ENCODE measurements around the gene MYO18B.

Gene MYO18B

DNA sequence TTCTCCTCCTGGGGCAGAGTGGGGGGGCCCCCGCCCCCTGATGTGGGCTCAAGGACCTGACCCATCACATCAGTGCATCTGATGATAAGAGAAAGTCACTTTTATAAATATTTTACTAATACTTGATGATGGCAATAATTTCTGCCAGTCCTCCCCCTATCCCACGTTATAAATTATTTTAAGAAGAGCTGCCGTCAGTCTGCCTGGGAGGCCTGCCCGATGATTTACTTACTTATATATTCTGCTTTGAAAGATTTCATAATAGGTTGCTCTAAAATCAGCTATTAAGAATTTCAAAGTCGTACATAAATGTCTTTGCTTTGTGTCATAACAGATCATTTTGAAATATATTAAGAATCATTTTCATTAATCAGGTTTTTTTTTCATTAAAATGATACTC lies 58.8 kb downstream of the MYO18B start:
- Histone ChIP-seq H3K27me3 (ENCODE audit: control insufficient read depth in 1 of 2, insufficient read depth in 2 of 2, low read length in 2 of 2) (peaks cover 0 to 11% of the 10 kb centered on the region in 2 donors), H3K4me3 (ENCODE audit: low read length in 2 of 2) (no peak overlapping the region), H3K4me1 (ENCODE audit: control insufficient read depth, insufficient read depth, low read length) (no peaks in the 10 kb centered on the region), H3K9me3 (ENCODE audit: control insufficient read depth in 2 of 2, low read length in 2 of 2) (no peaks in the 10 kb centered on the region), H3K27ac (ENCODE audit: low read length) (no peak overlapping the region), H3K9ac (ENCODE audit: low read length in 2 of 2) (no peak overlapping the region), H3K36me3 (ENCODE audit: control insufficient read depth in 2 of 2, insufficient read depth in 2 of 2, low read length in 2 of 2) (no peaks in the 10 kb centered on the region)

DNA sequence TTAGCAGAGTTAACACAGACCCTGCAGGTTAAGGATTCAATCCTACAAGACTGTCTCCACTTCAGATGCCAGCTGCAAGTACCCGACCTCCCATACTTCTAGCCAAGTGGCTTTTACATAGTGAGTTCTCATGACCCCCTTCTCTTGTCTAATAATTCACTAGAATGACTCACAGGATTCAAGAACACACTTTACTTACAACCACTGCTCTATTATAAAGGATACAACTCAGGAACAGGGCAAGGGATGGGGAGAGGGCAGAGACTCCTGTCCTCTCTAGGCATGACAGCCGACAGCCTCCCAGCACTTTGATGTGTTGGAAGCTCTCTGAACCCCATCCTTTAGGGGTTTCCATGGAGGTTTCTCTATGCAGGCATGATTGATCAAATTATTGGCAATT lies 60.0 kb downstream of the MYO18B start:
- Histone ChIP-seq H3K9ac (ENCODE audit: low read length in 2 of 2) (no peak overlapping the region), H3K4me1 (ENCODE audit: control insufficient read depth, insufficient read depth, low read length) (no peaks in the 10 kb centered on the region), H3K36me3 (ENCODE audit: control insufficient read depth in 2 of 2, insufficient read depth in 2 of 2, low read length in 2 of 2) (no peaks in the 10 kb centered on the region), H3K9me3 (ENCODE audit: control insufficient read depth in 2 of 2, low read length in 2 of 2) (peaks cover 0 to 2% of the 10 kb centered on the region in 2 donors), H3K27me3 (ENCODE audit: control insufficient read depth in 1 of 2, insufficient read depth in 2 of 2, low read length in 2 of 2) (peaks cover 0 to 11% of the 10 kb centered on the region in 2 donors), H3K4me3 (ENCODE audit: low read length in 2 of 2) (no peak overlapping the region), H3K27ac (ENCODE audit: low read length) (no peak overlapping the region)

DNA sequence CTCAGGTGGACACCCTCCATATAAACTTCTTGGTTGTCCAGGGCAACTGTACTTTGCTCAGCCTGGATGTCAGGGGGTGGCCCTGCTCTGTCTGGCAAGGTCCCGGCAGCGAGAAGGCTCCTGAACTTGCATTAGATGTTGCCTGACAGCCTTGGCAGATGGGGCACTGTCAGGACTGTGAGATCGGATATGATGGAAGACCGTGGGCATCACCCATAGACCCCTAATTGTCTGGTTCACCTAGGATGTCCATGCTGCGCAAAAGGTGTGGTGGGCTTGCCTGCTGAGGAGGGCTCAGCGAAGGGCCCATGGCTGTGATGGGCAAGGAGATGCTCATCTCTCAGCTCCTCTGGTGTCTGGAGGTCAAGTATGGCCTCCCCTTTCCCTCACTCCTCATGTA lies 62.7 kb downstream of the MYO18B start:
- Histone ChIP-seq H3K27me3 (ENCODE audit: control insufficient read depth in 1 of 2, insufficient read depth in 2 of 2, low read length in 2 of 2) (peaks cover 0 to 2% of the 10 kb centered on the region in 2 donors), H3K9ac (ENCODE audit: low read length in 2 of 2) (no peak overlapping the region), H3K4me1 (ENCODE audit: control insufficient read depth, insufficient read depth, low read length) (no peaks in the 10 kb centered on the region), H3K27ac (ENCODE audit: low read length) (no peak overlapping the region), H3K4me3 (ENCODE audit: low read length in 2 of 2) (no peak overlapping the region), H3K36me3 (ENCODE audit: control insufficient read depth in 2 of 2, insufficient read depth in 2 of 2, low read length in 2 of 2) (no peaks in the 10 kb centered on the region), H3K9me3 (ENCODE audit: control insufficient read depth in 2 of 2, low read length in 2 of 2) (peaks cover 0 to 8% of the 10 kb centered on the region in 2 donors)

DNA sequence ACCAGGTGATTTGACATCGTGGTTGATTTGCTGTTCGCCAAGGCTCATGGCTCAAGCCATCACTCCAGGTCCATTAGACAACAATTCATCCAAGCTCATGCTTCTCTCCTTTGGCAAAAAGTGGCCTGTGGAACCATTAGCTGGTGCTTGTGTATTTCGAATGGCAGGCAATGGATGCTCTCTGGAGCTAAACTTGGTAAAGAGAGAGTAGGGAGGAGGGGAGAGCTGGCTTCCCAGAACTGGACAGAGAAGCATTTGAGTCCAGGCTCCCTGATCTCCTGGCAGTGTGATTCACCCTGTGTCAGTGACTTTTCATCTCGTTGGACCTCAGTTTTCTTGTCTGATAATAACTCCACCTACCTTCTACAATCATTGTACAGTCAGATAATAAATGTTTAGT lies 64.6 kb downstream of the MYO18B start:
- Histone ChIP-seq H3K27me3 (ENCODE audit: control insufficient read depth in 1 of 2, insufficient read depth in 2 of 2, low read length in 2 of 2) (peaks cover 0 to 2% of the 10 kb centered on the region in 2 donors), H3K4me1 (ENCODE audit: control insufficient read depth, insufficient read depth, low read length) (no peaks in the 10 kb centered on the region), H3K36me3 (ENCODE audit: control insufficient read depth in 2 of 2, insufficient read depth in 2 of 2, low read length in 2 of 2) (no peaks in the 10 kb centered on the region), H3K9me3 (ENCODE audit: control insufficient read depth in 2 of 2, low read length in 2 of 2) (peaks cover 0 to 8% of the 10 kb centered on the region in 2 donors), H3K27ac (ENCODE audit: low read length) (no peak overlapping the region), H3K9ac (ENCODE audit: low read length in 2 of 2) (no peak overlapping the region), H3K4me3 (ENCODE audit: low read length in 2 of 2) (no peak overlapping the region)

DNA sequence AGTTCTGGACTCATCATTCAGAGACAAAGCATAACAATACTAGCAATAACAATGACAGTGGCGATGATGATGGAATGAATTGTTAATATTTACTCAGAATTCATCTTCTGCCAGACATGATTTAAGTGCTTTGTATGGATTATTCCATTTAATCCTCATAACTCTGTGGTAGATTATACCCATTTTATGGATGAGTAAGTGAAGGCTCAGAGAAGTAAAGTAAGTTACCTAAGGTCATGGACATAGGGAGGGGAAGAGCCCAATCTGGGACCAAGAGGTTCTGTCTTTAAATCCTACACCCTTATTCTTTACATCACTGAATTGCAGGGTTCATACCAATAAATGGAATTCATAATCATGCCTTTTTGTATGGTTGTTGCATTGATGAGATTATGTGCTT lies 72.7 kb downstream of the MYO18B start:
- no peaks in the 10 kb centered on the region for H3K4me1 ChIP-seq (ENCODE audit: control insufficient read depth, insufficient read depth, low read length)
- peaks cover 0 to 12% of the 10 kb centered on the region in 2 donors for H3K27me3 ChIP-seq (ENCODE audit: control insufficient read depth in 1 of 2, insufficient read depth in 2 of 2, low read length in 2 of 2)
- no peak overlapping the region for H3K9ac ChIP-seq (ENCODE audit: low read length in 2 of 2)
- no peaks in the 10 kb centered on the region for H3K36me3 ChIP-seq (ENCODE audit: control insufficient read depth in 2 of 2, insufficient read depth in 2 of 2, low read length in 2 of 2)
- no peaks in the 10 kb centered on the region for H3K9me3 ChIP-seq (ENCODE audit: control insufficient read depth in 2 of 2, low read length in 2 of 2)
- no peak overlapping the region for H3K4me3 ChIP-seq (ENCODE audit: low read length in 2 of 2)
- H3K27ac ChIP-seq (ENCODE audit: low read length): no peak overlapping the region

DNA sequence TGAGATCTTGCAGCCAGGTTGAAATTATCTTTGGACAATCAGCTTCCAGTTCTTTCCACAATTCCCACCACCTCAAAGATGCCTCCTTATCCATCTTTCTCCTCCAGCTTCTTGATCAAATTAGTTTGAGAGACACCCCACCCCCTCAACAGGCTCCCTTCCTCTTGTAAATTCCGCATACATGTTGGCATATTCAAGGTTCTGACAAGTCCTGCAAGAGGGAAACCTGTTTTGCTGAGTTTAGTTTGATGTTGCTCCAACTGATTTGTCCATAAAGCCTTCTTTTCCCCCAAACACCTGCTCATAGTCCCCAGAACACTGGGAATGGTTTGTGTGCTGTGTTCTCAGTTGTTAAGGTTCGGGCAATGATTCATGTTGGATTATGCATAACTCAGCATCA lies 73.6 kb downstream of the MYO18B start:
- Histone ChIP-seq H3K4me1 (ENCODE audit: control insufficient read depth, insufficient read depth, low read length) (no peaks in the 10 kb centered on the region), H3K27ac (ENCODE audit: low read length) (no peak overlapping the region), H3K9me3 (ENCODE audit: control insufficient read depth in 2 of 2, low read length in 2 of 2) (no peaks in the 10 kb centered on the region), H3K9ac (ENCODE audit: low read length in 2 of 2) (no peak overlapping the region), H3K36me3 (ENCODE audit: control insufficient read depth in 2 of 2, insufficient read depth in 2 of 2, low read length in 2 of 2) (no peaks in the 10 kb centered on the region), H3K27me3 (ENCODE audit: control insufficient read depth in 1 of 2, insufficient read depth in 2 of 2, low read length in 2 of 2) (peaks cover 0 to 12% of the 10 kb centered on the region in 2 donors), H3K4me3 (ENCODE audit: low read length in 2 of 2) (no peak overlapping the region)

DNA sequence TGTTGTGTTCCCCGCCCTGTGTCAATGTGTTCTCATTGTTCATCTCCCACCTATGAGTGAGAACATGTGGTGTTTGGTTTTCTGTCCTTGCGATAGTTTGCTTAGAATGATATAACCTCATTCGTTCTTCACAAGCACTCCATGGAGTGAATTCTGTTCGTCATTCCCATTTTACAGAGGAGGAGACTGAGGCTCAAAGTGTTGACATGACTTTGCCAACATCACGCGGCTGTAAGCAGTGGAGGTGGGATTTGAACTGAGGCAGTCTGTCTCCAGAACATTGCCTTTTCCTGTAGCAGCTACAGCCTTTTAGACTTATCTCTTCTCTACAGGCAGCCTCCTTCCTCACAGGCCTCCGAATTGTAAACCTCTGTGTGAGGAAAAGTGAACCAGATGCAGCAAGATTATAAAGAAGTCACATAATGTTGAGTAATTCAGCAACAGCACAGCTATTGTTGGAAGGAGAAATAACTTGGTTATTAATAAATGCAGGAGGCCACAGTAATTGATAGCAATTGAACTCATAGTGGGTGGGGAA lies 74.6 kb downstream of the MYO18B start:
- peaks cover 0 to 12% of the 10 kb centered on the region in 2 donors for H3K27me3 ChIP-seq (ENCODE audit: control insufficient read depth in 1 of 2, insufficient read depth in 2 of 2, low read length in 2 of 2)
- H3K27ac ChIP-seq (ENCODE audit: low read length): no peak overlapping the region
- no peaks in the 10 kb centered on the region for H3K4me1 ChIP-seq (ENCODE audit: control insufficient read depth, insufficient read depth, low read length)
- H3K9me3 ChIP-seq (ENCODE audit: control insufficient read depth in 2 of 2, low read length in 2 of 2): peaks cover 0 to 3% of the 10 kb centered on the region in 2 donors
- no peak overlapping the region for H3K9ac ChIP-seq (ENCODE audit: low read length in 2 of 2)
- no peaks in the 10 kb centered on the region for H3K36me3 ChIP-seq (ENCODE audit: control insufficient read depth in 2 of 2, insufficient read depth in 2 of 2, low read length in 2 of 2)
- H3K4me3 ChIP-seq (ENCODE audit: low read length in 2 of 2): no peak overlapping the region

DNA sequence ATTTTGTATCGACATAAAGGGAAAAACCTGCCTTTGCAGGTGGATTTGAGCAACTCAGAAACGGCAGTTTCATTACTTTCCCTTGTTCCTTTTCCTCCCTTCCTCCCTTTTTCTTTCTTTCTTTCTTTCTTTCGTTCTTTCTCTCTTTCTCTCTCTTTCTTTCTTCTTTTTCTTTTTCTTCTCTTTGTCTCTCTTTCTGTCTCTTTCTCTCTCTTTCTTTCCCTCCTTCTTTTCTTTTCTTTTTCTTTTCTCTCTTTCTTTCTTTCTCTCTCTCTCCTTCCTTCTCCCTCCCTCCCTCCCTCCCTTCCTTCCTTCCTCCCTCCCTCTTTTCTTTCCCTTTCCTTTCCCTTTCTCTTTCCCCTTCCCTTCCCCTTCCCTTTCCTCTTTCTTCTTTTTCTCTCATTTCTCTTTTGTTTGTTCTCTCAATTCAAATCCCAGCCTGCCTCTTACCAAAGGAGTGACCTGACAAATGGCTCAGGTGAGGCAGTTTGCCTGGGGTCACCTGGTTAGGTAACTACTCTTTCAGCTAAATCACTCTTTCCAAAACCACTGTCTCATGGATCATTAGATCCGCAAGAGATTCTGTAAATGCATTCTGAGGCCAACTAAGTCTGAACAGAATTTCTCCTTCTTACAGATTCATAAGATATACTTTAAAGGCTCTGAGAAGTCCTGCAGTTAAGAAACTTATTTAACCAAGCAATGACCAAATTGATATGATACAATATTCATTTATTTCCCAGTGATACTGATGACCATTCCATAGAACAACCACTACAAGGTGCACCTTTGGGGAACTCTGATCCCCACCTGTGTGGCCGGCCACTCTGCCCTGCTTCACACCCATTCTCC lies 75.3 kb downstream of the MYO18B start:
- Histone ChIP-seq H3K27me3 (ENCODE audit: control insufficient read depth in 1 of 2, insufficient read depth in 2 of 2, low read length in 2 of 2) (peaks cover 3 to 12% of the 10 kb centered on the region in 2 donors), H3K9me3 (ENCODE audit: control insufficient read depth in 2 of 2, low read length in 2 of 2) (peaks cover 2 to 3% of the 10 kb centered on the region in 2 donors), H3K4me1 (ENCODE audit: control insufficient read depth, insufficient read depth, low read length) (no peaks in the 10 kb centered on the region), H3K4me3 (ENCODE audit: low read length in 2 of 2) (no peak overlapping the region), H3K9ac (ENCODE audit: low read length in 2 of 2) (no peak overlapping the region), H3K36me3 (ENCODE audit: control insufficient read depth in 2 of 2, insufficient read depth in 2 of 2, low read length in 2 of 2) (no peaks in the 10 kb centered on the region), H3K27ac (ENCODE audit: low read length) (no peak overlapping the region)

DNA sequence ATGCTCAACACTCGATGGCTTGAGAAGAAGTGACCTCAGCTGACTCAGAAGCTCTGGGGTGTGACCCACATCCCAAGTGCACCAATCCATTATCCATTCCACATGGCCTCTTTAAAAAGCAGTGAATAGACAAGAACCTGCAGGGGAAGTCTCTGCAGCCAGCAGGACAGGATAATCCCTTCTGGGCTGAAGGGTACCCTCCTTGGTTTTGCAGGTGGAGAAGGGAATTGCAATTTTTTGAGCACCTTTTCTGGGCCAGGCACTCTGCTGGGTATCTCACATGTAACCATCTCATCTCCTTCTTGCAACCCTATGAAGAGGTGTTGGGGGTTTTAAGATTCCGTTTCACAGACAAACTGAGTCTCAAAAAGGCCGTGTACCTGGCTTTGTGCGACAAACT lies 76.6 kb downstream of the MYO18B start:
- Histone ChIP-seq H3K36me3 (ENCODE audit: control insufficient read depth in 2 of 2, insufficient read depth in 2 of 2, low read length in 2 of 2) (no peaks in the 10 kb centered on the region), H3K4me3 (ENCODE audit: low read length in 2 of 2) (no peak overlapping the region), H3K9me3 (ENCODE audit: control insufficient read depth in 2 of 2, low read length in 2 of 2) (peaks cover 2 to 3% of the 10 kb centered on the region in 2 donors), H3K9ac (ENCODE audit: low read length in 2 of 2) (no peak overlapping the region), H3K4me1 (ENCODE audit: control insufficient read depth, insufficient read depth, low read length) (no peaks in the 10 kb centered on the region), H3K27ac (ENCODE audit: low read length) (no peak overlapping the region), H3K27me3 (ENCODE audit: control insufficient read depth in 1 of 2, insufficient read depth in 2 of 2, low read length in 2 of 2) (peaks cover 3 to 9% of the 10 kb centered on the region in 2 donors)

DNA sequence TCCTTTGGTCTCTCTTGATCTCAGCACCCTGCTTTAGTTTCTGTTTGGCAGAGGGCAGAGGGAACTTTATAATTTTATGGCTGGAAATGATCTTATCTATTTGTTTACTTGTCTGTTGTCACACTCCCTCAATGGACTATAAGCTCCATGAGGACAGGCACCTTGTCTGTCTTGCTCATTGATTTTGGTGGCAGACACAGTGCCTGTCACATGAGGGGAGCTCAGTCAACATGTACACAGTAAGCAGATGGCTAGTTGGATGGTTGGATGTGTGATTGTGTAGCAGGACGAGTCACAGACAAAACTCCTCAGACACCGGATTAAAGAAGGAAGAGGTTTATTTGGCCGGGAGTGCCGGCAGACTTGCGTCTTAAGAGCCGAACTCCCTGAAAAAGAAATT lies 80.4 kb downstream of the MYO18B start:
- H3K4me3 ChIP-seq (ENCODE audit: low read length in 2 of 2): no peak overlapping the region
- no peak overlapping the region for H3K9ac ChIP-seq (ENCODE audit: low read length in 2 of 2)
- H3K36me3 ChIP-seq (ENCODE audit: control insufficient read depth in 2 of 2, insufficient read depth in 2 of 2, low read length in 2 of 2): no peaks in the 10 kb centered on the region
- peaks cover 3 to 6% of the 10 kb centered on the region in 2 donors for H3K27me3 ChIP-seq (ENCODE audit: control insufficient read depth in 1 of 2, insufficient read depth in 2 of 2, low read length in 2 of 2)
- no peaks in the 10 kb centered on the region for H3K4me1 ChIP-seq (ENCODE audit: control insufficient read depth, insufficient read depth, low read length)
- H3K9me3 ChIP-seq (ENCODE audit: control insufficient read depth in 2 of 2, low read length in 2 of 2): peaks cover 2 to 3% of the 10 kb centered on the region in 2 donors
- H3K27ac ChIP-seq (ENCODE audit: low read length): no peak overlapping the region

DNA sequence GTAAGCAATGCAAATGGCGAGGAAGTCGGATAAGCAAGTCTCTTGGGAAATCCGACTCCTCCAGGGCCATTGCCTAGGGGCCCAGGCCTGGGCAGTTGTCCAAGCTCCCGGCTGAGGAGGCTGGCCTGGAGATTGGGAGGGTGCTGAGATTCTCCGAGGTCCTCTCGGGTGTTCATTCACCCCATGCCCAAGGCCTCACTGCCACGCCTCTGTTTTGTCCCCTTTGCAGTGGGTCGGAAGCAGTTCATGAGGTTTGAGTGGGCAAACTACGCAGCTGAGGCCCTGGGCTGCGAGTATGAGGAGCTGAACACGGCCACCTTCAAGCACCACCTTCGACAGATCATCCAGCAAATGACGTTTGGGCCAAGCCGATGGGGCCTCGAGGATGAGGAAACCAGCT lies 81.3 kb downstream of the MYO18B start:
- Histone ChIP-seq H3K4me3 (ENCODE audit: low read length in 2 of 2) (no peak overlapping the region), H3K27me3 (ENCODE audit: control insufficient read depth in 1 of 2, insufficient read depth in 2 of 2, low read length in 2 of 2) (peaks cover 3 to 8% of the 10 kb centered on the region in 2 donors), H3K36me3 (ENCODE audit: control insufficient read depth in 2 of 2, insufficient read depth in 2 of 2, low read length in 2 of 2) (no peaks in the 10 kb centered on the region), H3K9ac (ENCODE audit: low read length in 2 of 2) (no peak overlapping the region), H3K9me3 (ENCODE audit: control insufficient read depth in 2 of 2, low read length in 2 of 2) (peaks cover 2 to 3% of the 10 kb centered on the region in 2 donors), H3K27ac (ENCODE audit: low read length) (no peak overlapping the region), H3K4me1 (ENCODE audit: control insufficient read depth, insufficient read depth, low read length) (no peaks in the 10 kb centered on the region)

All from stomach smooth muscle (tissue), 2 donors.